Skeletal muscle tissue (tissue), 4 donors: ENCODE measurements around the gene ACOT7. TPM values are rescaled to one million over a fixed set of nuclear protein-coding genes. Genes with fewer than 3 reads are reported as not detected.
A peak's percentile ranks its signal among the peaks of the same experiment; 100 is the strongest.
"Not testable (repeated sequence)": the region's sequence is repeated elsewhere in the genome, so short reads cannot be mapped to it uniquely, and the experiment has no call there.

Experiments used
- H3K27ac ChIP-seq: one replicate; pipeline ENCODE4 v1.7.0; 2013; ENCODE audit warnings: mild to moderate bottlenecking, low read depth, low read length, inconsistent platforms
- H3K27me3 ChIP-seq, 3 donors: one replicate each; pipeline ENCODE4 v1.7.0; 2013; ENCODE audit warnings: low read length in 3 of 3; ENCODE audit not compliant: control insufficient read depth in 3 of 3, insufficient read depth in 3 of 3
- H3K36me3 ChIP-seq, 3 donors: one replicate each; pipeline ENCODE4 v1.7.0; 2013; ENCODE audit warnings: low read length in 3 of 3; ENCODE audit not compliant: control insufficient read depth in 3 of 3, insufficient read depth in 3 of 3
- H3K4me1 ChIP-seq, 3 donors: one replicate each; pipeline ENCODE4 v1.7.0; 2013; ENCODE audit warnings: low read length in 3 of 3, mild to moderate bottlenecking in 3 of 3; ENCODE audit not compliant: control insufficient read depth in 3 of 3, insufficient read depth in 3 of 3
- H3K4me3 ChIP-seq, 3 donors: one replicate each; pipeline ENCODE4 v1.7.0; 2013; ENCODE audit warnings: low read length in 3 of 3
- H3K9ac ChIP-seq, 3 donors: one replicate each; pipeline ENCODE4 v1.7.0; 2013; ENCODE audit warnings: low read length in 3 of 3, mild to moderate bottlenecking in 3 of 3, moderate library complexity in 2 of 3, low read depth in 1 of 3
- H3K9me3 ChIP-seq, 3 donors: one replicate each; pipeline ENCODE4 v1.7.0; 2013; ENCODE audit warnings: low read length in 3 of 3; ENCODE audit not compliant: control insufficient read depth in 3 of 3
- total RNA-seq: library from RNA; depleted of rRNA; stranded (reverse); fragments of >200 nt; gene quantifications from one replicate; pipeline ENCODE4 v1.2.3, GENCODE V29; 2014
- donor health status: Osteomylitis.

The ACOT7 gene
- total RNA-seq, 1 donor from 2014 or later: 3.7 TPM

DNA sequence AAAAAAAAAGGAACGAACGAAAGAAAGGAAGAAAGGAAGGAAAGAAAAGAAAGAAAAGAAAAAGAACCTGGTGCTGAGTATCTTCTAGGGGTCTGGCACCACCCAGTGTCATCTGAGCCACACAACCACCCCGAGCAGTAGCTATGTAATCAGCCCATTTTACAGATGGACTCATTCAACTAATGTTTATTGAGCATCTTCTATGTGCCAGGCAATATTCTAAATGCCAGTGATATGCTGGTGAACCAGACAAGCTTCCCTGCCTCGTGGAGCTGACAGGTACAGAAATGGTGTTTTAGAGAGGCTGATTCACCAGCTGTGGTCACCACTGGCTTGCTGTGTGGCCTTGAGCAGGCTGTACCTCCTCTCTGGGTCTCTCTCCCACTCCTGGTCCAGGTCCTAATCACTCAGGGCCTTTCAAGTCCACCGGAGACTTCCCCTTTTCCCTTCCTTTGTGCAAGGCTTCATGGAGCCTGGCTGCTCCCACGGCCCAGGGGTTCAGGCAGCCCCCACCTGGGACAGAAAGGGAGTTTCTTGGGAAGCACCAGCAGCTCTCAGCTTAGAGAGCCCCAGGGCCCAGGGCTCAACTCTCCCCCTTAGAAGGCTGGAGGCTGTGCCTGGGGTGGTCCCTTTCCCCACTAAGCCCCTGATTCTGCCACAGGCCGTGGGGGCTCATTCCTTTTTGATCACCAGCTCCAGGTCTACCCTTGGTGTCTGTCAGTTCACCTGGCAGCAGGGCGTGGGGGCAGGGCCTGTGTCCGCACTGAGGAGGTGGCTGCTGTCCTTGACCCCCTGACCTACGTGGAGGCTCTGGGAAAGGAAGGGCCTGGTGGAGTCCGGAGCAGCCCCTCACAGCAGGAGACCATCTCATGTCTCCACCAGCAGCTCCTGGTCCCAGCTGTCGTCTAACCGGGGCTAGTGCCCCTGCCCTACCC is 38.3 kb upstream of the ACOT7 start:
- not testable (repeated sequence) for H3K4me3 ChIP-seq, H3K4me1 ChIP-seq, H3K9me3 ChIP-seq, H3K27ac ChIP-seq, H3K36me3 ChIP-seq, H3K9ac ChIP-seq
- H3K27me3 ChIP-seq: peaks cover 23 to 46% (median 33%) of the 10 kb centered on the region in 3 donors

DNA sequence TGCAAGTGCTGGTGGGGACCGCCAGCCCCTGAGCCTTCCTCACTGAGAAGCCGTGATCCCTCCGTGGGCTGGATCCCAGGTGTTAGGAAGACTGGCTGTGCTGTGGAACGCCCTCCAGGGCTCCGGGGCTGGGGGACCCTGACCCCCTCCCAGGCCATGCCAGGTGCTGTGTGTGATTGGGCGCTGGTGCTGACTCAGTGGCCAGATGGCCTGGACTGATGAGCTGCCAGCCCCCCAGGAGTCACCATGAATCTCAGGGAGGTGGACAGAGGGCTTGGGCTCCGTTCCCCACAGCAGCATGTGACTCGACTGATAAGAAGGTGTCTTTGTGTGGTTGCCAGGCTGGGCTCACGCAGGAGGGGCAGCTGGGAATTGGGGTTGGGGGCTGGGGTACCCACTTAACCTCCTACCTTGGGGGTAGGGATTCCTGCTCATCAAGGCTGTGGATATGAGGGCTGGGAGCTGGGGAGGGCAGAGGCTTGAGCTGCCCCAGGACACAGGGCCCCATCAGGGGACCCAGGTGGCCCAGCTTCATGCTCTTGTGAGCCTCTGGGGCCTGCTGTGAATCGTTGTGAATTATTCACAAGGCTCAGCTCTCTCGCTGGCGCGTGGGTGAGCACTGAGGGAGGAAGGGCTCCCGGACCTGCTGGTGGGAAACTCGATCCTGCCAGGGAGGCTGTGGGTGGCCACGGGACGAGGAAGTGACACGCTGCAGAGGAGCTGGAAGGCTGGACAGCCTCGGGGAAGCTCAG is 36.3 kb upstream of the ACOT7 start:
- H3K4me3 ChIP-seq, H3K9me3 ChIP-seq, H3K4me1 ChIP-seq, H3K36me3 ChIP-seq, H3K9ac ChIP-seq, H3K27ac ChIP-seq: not testable (repeated sequence)
- H3K27me3 ChIP-seq: peaks cover 43 to 61% (median 54%) of the 10 kb centered on the region in 3 donors

DNA sequence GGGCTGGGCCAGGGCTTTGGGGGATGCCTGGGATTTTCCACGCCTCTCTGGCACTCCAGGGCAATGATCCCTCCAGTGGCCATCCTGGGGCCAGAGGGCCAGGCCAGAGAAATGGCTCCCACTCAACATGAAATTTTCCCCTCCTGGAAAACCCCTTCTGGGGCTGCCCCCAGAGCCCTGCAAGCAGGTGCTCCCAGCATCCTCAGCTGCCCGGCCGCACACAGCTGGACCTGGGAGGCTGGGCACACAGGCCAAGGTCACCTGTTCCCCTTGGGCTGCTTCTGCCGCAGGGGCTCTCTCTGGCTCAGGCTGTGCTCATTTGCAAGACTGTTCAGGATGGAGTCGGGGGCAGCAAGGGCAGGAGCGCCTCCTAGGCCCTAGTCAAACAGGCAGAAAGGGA is 34.9 kb upstream of the ACOT7 start:
- not testable (repeated sequence) for H3K27ac ChIP-seq, H3K4me1 ChIP-seq, H3K36me3 ChIP-seq, H3K9ac ChIP-seq, H3K9me3 ChIP-seq, H3K4me3 ChIP-seq
- H3K27me3 ChIP-seq: peaks cover 55 to 73% (median 66%) of the 10 kb centered on the region in 3 donors

DNA sequence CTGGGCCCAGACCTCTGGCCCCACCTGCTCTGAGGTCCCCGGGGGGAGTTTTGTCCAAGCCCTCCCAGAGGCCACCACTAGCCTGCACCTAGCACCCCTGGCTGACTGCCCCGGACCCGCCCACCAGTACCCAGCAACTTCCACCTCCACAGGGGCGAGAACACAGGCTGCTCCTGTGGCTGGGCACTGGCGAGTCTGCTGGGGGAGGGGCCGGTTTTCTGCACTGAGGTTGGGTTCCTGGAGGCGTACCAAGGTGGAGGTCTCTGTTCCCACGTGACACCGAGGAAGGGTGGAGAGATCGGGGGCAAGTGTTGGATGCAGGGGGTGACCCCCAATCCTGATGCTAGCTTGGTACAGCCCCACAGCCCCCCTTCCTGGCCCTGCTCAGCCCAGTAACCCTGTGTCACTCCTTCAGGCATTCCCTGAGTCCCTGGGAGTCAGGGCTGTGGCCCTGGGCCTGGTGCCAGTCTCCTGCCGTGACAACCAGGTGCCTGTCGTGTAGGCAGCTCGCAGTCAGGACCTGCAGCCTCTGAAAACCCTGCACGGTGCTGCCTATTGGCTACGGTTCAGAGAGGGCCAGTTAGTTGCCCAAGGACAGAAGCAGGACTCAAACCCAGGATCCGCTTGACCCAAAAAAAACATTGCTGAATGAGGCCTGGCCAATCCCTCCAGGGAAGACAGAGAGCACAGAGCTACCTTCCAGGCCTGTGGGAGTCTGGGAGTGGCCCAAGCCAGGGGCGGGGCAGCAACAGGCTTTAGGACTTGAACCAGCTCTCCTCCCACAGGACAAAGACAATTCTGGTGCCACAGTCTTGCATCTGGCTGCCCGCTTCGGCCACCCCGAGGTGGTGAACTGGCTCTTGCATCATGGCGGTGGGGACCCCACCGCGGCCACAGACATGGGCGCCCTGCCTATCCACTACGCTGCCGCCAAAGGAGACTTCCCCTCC is 34.1 kb upstream of the ACOT7 start:
- Histone ChIP-seq H3K9ac (no peak overlapping the region), H3K27me3 (peaks cover 63 to 80% (median 74%) of the 10 kb centered on the region in 3 donors), H3K36me3 (no peaks in the 10 kb centered on the region)

DNA sequence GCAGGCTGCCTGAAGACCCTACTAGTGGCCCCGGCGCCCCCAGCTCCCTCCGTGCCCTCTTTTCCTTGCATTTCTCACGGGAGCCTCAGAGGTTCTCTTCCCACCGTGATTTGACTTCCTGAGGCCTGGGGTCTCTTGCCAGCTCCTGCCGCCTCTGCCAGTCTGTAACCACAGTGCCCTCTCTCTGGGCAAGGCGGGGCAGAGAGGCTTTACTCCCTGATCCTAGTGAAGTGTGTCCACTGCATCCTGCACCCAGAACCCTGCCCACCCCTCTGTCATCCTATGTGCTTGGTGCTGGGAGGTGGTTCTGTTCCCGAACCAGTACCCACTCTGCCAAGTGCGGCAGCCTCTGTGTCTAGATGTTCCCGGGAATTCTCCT is 33.4 kb upstream of the ACOT7 start:
- no peak overlapping the region for H3K9ac ChIP-seq
- no peaks in the 10 kb centered on the region for H3K36me3 ChIP-seq
- H3K4me1 ChIP-seq: peaks cover 7 to 17% (median 16%) of the 10 kb centered on the region in 3 donors
- no peak overlapping the region for H3K4me3 ChIP-seq
- no peaks in the 10 kb centered on the region for H3K9me3 ChIP-seq
- H3K27ac ChIP-seq: no peak overlapping the region
- H3K27me3 ChIP-seq: peaks cover 65 to 77% (median 76%) of the 10 kb centered on the region in 3 donors

More for the DNA sequence above, 34.1 kb upstream of the ACOT7 start:
- Histone ChIP-seq H3K4me1 (peaks cover 7 to 16% (median 15%) of the 10 kb centered on the region in 3 donors), H3K4me3 (no peak overlapping the region), H3K9me3 (no peaks in the 10 kb centered on the region), H3K27ac (no peak overlapping the region)

DNA sequence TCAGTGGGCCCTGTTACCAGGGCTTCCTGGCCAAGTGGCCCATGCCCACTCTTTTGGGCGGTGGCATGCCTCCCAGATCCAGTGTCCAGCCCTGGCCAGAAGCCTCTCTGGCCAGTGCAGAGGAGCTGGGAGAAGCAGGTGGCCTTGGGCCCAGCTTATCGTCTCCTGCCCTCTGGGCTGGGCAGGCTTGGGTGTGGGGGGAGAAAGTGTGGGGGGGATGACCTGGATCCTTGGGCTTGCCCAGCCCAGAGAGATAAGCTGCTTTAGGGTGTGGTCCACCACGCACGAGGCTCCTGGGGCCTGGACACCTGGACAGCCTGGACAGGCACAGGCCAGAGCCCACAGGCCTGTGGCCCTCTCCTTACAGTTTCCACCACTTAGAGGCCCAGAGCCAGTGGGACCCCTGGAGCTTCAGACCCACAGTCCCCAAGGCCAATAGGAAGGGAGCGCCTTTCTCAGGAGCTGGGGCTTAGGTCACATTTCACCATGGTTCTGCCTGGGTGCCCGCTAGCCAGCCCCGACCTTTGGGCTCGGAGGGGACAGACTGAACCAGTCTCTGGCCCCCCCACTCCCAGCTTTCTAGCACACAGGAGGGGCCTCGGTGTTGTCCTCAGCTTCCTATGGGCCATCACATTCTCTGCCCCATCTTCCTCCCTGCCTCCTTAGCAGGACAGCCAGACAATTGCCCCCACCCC is 32.9 kb upstream of the ACOT7 start:
- Histone ChIP-seq H3K4me3 (no peak overlapping the region), H3K27me3 (peaks cover 70 to 81% (median 81%) of the 10 kb centered on the region in 3 donors), H3K27ac (no peak overlapping the region), H3K36me3 (no peaks in the 10 kb centered on the region), H3K4me1 (peaks cover 7 to 17% (median 16%) of the 10 kb centered on the region in 3 donors), H3K9ac (no peak overlapping the region), H3K9me3 (no peaks in the 10 kb centered on the region)

DNA sequence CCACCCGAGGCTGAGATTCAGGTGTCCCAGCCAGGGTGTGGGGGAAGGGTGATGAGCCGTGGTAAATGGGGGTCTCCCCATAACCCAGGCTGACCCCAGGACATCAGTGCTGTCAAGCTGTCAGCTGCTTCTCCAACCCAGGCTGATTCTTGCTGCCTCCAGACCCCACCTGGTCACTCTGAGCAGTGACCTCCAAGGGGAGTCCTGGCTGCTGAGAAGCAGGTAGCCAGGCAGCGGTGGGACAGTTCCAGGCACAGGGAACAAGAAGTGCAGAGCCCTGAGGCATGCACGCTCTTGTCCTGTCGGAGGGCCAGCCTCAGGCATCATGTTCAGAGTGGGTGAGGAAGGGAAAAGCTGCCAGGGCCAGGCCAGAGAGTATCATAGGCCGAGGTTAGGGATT is 32.1 kb upstream of the ACOT7 start:
- Histone ChIP-seq H3K27me3 (peaks cover 78 to 85% (median 84%) of the 10 kb centered on the region in 3 donors), H3K27ac (no peak overlapping the region)

DNA sequence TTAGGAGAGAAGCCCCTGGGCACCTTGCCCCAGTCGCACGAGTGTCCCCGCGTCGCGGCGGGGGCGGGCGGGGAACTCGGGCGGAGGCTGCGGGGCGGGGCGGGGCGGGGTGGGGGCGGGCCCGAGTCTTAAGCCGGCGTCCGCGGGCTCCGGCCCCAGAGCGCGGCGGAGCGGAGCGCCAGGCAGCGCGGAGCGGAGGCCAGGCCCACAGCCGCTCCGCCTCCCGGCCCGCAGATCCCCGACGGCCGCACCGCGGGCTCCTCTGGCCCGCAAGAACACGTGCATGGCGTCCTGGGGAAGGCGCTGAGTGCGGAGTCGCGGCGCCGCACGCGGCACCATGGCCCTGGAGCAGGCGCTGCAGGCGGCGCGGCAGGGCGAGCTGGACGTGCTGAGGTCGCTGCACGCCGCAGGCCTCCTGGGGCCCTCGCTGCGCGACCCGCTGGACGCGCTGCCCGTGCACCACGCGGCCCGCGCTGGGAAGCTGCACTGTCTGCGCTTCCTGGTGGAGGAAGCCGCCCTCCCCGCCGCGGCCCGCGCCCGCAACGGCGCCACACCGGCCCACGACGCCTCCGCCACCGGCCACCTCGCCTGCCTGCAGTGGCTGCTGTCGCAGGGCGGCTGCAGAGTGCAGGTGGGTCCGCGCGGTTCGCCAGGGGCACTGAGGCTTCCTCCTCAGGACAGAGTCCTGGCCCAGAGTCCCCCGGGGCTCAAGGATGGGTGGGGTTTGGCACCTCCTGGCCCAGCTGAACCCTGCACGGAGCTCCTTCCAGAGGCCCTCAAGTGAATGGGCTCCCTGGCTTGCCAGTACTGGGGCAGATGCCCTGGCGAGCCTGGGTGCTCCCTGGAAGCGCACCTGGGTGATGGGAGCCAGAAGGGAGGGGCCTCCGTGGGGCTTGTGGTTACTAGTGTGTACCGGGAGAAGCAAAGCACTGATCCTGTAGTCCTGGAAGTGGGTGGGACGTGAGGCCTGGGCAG is 31.3 kb upstream of the ACOT7 start, which contains the start of gene ESPN:
Gene ESPN, plus strand, starts transcription at position 158 of the 975 bp plus-strand sequence. Its CDS starts 180 bp downstream, at position 338.
- peaks cover 14 to 27% (median 25%) of the 10 kb centered on the region in 3 donors for H3K4me1 ChIP-seq
- no peaks in the 10 kb centered on the region for H3K9me3 ChIP-seq
- H3K27me3 ChIP-seq: peaks cover 80 to 86% (median 86%) of the 10 kb centered on the region in 3 donors
- H3K27ac ChIP-seq: no peak within 1 kb of the TSS
- H3K9ac ChIP-seq: peak within 1 kb of the TSS in 1 of 3 donors; percentile 25
- H3K36me3 ChIP-seq: no peaks in the 10 kb centered on the region
- H3K4me3 ChIP-seq: no peak within 1 kb of the TSS

More for the DNA sequence above, 32.1 kb upstream of the ACOT7 start:
- Histone ChIP-seq H3K36me3 (no peaks in the 10 kb centered on the region), H3K4me3 (no peak overlapping the region), H3K9me3 (no peaks in the 10 kb centered on the region), H3K4me1 (peaks cover 7 to 20% (median 18%) of the 10 kb centered on the region in 3 donors), H3K9ac (peak overlapping the region in 1 of 3 donors; percentile 50)
